A673 (cell line): ENCODE measurements around the gene PTGES3L. TPM values are rescaled to one million over a fixed set of nuclear protein-coding genes. Genes with fewer than 3 reads are reported as not detected.
A peak's percentile ranks its signal among the peaks of the same experiment; 100 is the strongest.

Source experiments
- BruUV-seq: library from RNA; stranded (reverse); fragments of 400-500 nt; replicated peaks from 2 replicates; lab custom pipeline; 2021; lab: Mats Ljungman, UMichigan
- CTCF ChIA-PET: fragments of 300-600 bp; sonication (Branson Sonifier 250); formaldehyde crosslinking; loops from one replicate; lab custom pipeline; 2022; ENCODE audit warnings: antibody characterized with exemption; lab: Charles Lee
- POLR2A ChIA-PET: fragments of 300-600 bp; sonication (Branson Sonifier 250); formaldehyde crosslinking; loops from one replicate; lab custom pipeline; 2022; ENCODE audit warnings: antibody characterized with exemption; ENCODE audit not compliant: low non-redundant PET; lab: Charles Lee
- DNase-seq: peaks from one replicate; pipeline ENCODE4 v3.0.0-alpha.2; 2015; ENCODE audit warnings: low spot score
- H3K27ac ChIP-seq: fragments of 200-600 bp; sonication (generic); 2 replicates; pipeline ENCODE4 v1.5.1; 2016; ENCODE audit warnings: mixed run types, low read depth, mild to moderate bottlenecking, mixed read lengths, antibody characterized with exemption, low read length; ENCODE audit not compliant: poor library complexity, severe bottlenecking
- H3K27me3 ChIP-seq: fragments of 200-600 bp; sonication (generic); replicated peaks from 2 replicates; pipeline ENCODE4 v1.6.1; 2017; ENCODE audit warnings: mixed run types, low read depth, mild to moderate bottlenecking, mixed read lengths, antibody characterized with exemption, low read length; ENCODE audit not compliant: insufficient read depth, poor library complexity
- H3K36me3 ChIP-seq: fragments of 200-600 bp; sonication (generic); 2 replicates; pipeline ENCODE4 v1.6.1; 2016; ENCODE audit warnings: mixed run types, mild to moderate bottlenecking, mixed read lengths, antibody characterized with exemption, low read length; ENCODE audit not compliant: insufficient read depth, poor library complexity, severe bottlenecking
- H3K4me1 ChIP-seq: fragments of 200-600 bp; sonication (generic); 2 replicates; pipeline ENCODE4 v1.6.1; 2017; ENCODE audit warnings: mixed run types, mild to moderate bottlenecking, mixed read lengths, antibody characterized with exemption, low read length; ENCODE audit not compliant: insufficient read depth, poor library complexity, severe bottlenecking
- H3K4me3 ChIP-seq: fragments of 200-600 bp; sonication (generic); 2 replicates; pipeline ENCODE4 v1.5.1; 2016; ENCODE audit warnings: low read depth, mixed run types, mild to moderate bottlenecking, mixed read lengths, low read length; ENCODE audit not compliant: poor library complexity, severe bottlenecking
- H3K9me3 ChIP-seq: fragments of 200-600 bp; sonication (generic); 2 replicates; pipeline ENCODE4 v1.6.1; 2016; ENCODE audit warnings: mixed run types, low read depth, mild to moderate bottlenecking, mixed read lengths, antibody characterized with exemption, low read length; ENCODE audit not compliant: poor library complexity, severe bottlenecking
- CTCF ChIP-seq: fragments of 300-800, 200-600 bp; sonication (generic); conservative IDR thresholded peaks from 2 replicates; pipeline ENCODE4 v1.5.1; 2017; ENCODE audit warnings: low read depth, mild to moderate bottlenecking, antibody characterized with exemption, low read length, moderate library complexity, mixed read lengths
- EZH2 ChIP-seq: fragments of 200-600 bp; sonication (generic); IDR thresholded peaks from 2 replicates; pipeline ENCODE4 v1.6.1; 2017; ENCODE audit warnings: borderline replicate concordance, low read depth, mild to moderate bottlenecking, mixed read lengths, antibody characterized with exemption, low read length; ENCODE audit not compliant: poor library complexity, severe bottlenecking
- intact Hi-C: fragments of 100-400 bp; cut with micrococcal nuclease; formaldehyde crosslinking; loops from one replicate; pipeline ENCODE4 v1.10.0; 2022; ENCODE audit not compliant: unreplicated experiment
- total RNA-seq: library from RNA; stranded (reverse); gene quantifications from 2 replicates; pipeline ENCODE4 v1.2.3, GENCODE V29; 2021

The PTGES3L gene
- total RNA-seq, 1 experiment from 2014 or later: 0.64 TPM

- TF ChIP-seq EZH2: no peak
- TF ChIP-seq CTCF: peak; percentile 62
- Histone ChIP-seq H3K4me1 (no peaks in the 10 kb centered on the region), H3K4me3 (peak within 1 kb of the TSS; percentile 55), H3K27me3 (no peaks in the 10 kb centered on the region), H3K36me3 (no peaks in the 10 kb centered on the region), H3K9me3 (no peaks in the 10 kb centered on the region), H3K27ac (peak within 1 kb of the TSS; percentile 77)
- POLR2A ChIA-PET: interaction anchor here (0.6 to 0.9 kb wide), 2 partner anchors 19 to 27 kb away, joined by 3 to 6 read pairs; partner anchors contain the start of gene RPL27
- no TSS peak for BruUV-seq
- intact Hi-C loops: loop anchor here (10.0 kb wide), 1 partner anchor 100 kb away; the partner anchor contains the start of gene BRCA1
- DNase-seq: peak; percentile 94
- CTCF ChIA-PET: interaction anchor here (0.5 to 1.2 kb wide), 5 partner anchors 9 to 291 kb away, joined by 3 to 7 read pairs (median 3); partner anchors contain the start of gene RPL27
Observed at GRCh38 chr17:43024407-43025289, 44.8 kb upstream of the PTGES3L start, which contains the start of gene RND2. Gene RND2, plus strand, starts transcription at chr17:43025231. Its CDS starts 117 bp downstream, at chr17:43025348.

DNA sequence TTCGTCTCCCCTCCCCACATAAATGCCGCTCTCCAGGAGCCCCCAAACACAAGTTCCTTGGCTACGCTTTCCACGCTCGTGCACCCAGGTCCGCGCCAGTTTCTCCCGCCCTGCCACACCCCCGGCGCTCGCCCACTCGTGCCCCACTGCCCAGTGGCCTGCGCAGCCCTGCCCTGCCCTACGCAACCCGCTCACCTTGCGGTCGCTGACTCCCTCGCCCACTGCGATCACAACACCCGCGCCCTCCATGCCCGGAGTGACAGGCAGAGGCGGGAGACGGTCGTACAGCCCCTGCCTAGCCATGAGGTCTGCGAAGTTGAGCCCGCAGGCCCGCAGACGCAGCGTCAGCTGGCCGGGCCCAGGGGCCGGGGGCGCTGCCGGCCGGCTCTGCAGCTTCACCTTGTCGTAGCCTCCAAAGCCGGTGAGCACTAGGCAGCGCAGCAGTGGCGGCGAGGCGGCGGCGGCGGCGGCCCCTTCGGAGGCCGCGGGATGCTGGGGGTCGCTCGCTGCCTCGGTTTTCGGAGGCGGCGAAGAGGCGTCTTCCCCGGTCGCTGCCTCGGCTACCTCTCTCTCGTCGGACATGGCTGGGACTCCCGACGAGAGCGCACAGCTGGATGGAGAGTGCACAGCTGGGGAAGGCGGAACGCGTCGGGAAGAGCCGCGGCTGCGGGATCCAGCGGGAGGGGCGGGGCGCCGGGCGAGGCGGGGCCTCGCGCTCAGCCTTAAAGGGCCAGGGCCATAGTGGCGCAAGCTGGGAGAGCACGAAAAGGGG is 42.0 kb upstream of the PTGES3L start, which contains the start of gene VAT1:
VAT1 (minus strand) TSS at position 645 of the 772 bp plus-strand sequence; CDS start at position 582, 63 bp downstream.
- TF ChIP-seq CTCF (no peak), EZH2 (no peak)
- CTCF ChIA-PET: interaction anchor here (0.6 kb wide), 2 partner anchors 770 to 786 kb away, joined by 4 to 7 read pairs; no protein-coding TSS in a partner anchor
- no peak within 1 kb of the TSS for H3K27ac ChIP-seq
- H3K36me3 ChIP-seq: no peaks in the 10 kb centered on the region
- H3K27me3 ChIP-seq: no peaks in the 10 kb centered on the region
- no peaks in the 10 kb centered on the region for H3K4me1 ChIP-seq
- BruUV-seq: no TSS peak
- DNase-seq: peak; percentile 69
- POLR2A ChIA-PET: no interaction called here
- H3K4me3 ChIP-seq: peak within 1 kb of the TSS; percentile 78
- intact Hi-C loops: loop anchor here (10.0 kb wide), 1 partner anchor 103 kb away; the partner anchor contains the start of gene BRCA1
- no peaks in the 10 kb centered on the region for H3K9me3 ChIP-seq
